Raji (cell line): Measurements from ENCODE around the gene RPAP3.

Source experiments
- POLR2A ChIP-seq: IDR thresholded peaks from 2 replicates; pipeline ENCODE4 v1.6.1; 2011; ENCODE audit warnings: low read depth, low read length, control low read depth; ENCODE audit not compliant: insufficient read depth

RPAP3 gene

GRCh38 chr12:47715877-47716548, 10.2 kb upstream of the RPAP3 start:
- TF ChIP-seq POLR2A, result no peak

- no peak for TF ChIP-seq POLR2A
Measured at GRCh38 chr12:47715393-47715876, 9.6 kb upstream of the RPAP3 start.

GRCh38 chr12:47714826-47715386, 9.1 kb upstream of the RPAP3 start:
- no peak for TF ChIP-seq POLR2A

- TF ChIP-seq POLR2A, result no peak
Measured at GRCh38 chr12:47712171-47712570, 6.3 kb upstream of the RPAP3 start.

- no peak for TF ChIP-seq POLR2A
Measured at GRCh38 chr12:47711448-47711847, 5.6 kb upstream of the RPAP3 start.

GRCh38 chr12:47710278-47710677, 4.4 kb upstream of the RPAP3 start:
- TF ChIP-seq POLR2A, result no peak

GRCh38 chr12:47709671-47710070, 3.8 kb upstream of the RPAP3 start:
- TF ChIP-seq POLR2A, result no peak

- TF ChIP-seq POLR2A, result no peak
Measured at GRCh38 chr12:47709237-47709636, 3.4 kb upstream of the RPAP3 start.

- no peak for TF ChIP-seq POLR2A
Measured at GRCh38 chr12:47707905-47708543, 2.2 kb upstream of the RPAP3 start.

GRCh38 chr12:47707355-47707754, 1.5 kb upstream of the RPAP3 start:
- no peak for TF ChIP-seq POLR2A

GRCh38 chr12:47705229-47705565, 633 bp downstream of the RPAP3 start:
- no peak for TF ChIP-seq POLR2A

GRCh38 chr12:47704719-47705118, 1.1 kb downstream of the RPAP3 start:
- no peak for TF ChIP-seq POLR2A

GRCh38 chr12:47700263-47700662, 5.6 kb downstream of the RPAP3 start:
- no peak for TF ChIP-seq POLR2A

GRCh38 chr12:47698631-47699030, 7.2 kb downstream of the RPAP3 start:
- TF ChIP-seq POLR2A, result no peak

GRCh38 chr12:47698055-47698454, 7.8 kb downstream of the RPAP3 start:
- TF ChIP-seq POLR2A, result no peak

GRCh38 chr12:47689215-47689614, 16.6 kb downstream of the RPAP3 start:
- TF ChIP-seq POLR2A, result no peak
